HEK293T (cell line): ENCODE results near the gene COX18.

Source experiments
- ELF4 ChIP-seq: fragments of 450-650 bp; IDR thresholded peaks from 2 replicates; pipeline ENCODE4 v1.6.1; 2017; ENCODE audit warnings: antibody characterized with exemption
- FOXA1 ChIP-seq: fragments of 450-650 bp; IDR thresholded peaks from 2 replicates; pipeline ENCODE4 v1.6.1; 2016; ENCODE audit warnings: mild to moderate bottlenecking

GRCh38 chr4:73013310-73013709, 56.2 kb downstream of the COX18 start:
- TF ChIP-seq FOXA1: no peak
- no peak for TF ChIP-seq ELF4
